ENCODE results near the gene ZCCHC9. TPM values are rescaled to one million over a fixed set of nuclear protein-coding genes. Genes with fewer than 3 reads are reported as not detected.

The ZCCHC9 gene
- total RNA-seq, 2 experiments from 2014 or later = 19.2 to 27.4 TPM

DNA sequence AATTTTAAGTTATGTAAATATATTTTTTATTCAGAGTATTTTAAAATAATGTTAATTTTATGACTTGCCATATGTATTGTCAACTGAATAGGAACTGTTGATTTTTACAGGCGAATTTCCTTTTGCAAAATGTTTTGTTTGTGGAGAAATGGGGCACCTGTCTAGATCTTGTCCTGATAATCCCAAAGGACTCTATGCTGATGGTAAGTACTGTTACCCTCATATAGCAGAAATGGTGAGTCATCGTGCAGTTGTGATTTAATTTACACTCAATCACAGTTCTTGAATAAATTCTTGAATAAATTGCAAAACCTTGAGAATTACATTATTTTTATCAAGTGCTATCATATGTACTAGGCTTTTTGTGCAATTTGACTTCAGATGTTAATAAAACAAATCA lies 7.4 kb downstream of the ZCCHC9 start:
- Histone ChIP-seq H3K9me3 (ENCODE audit: low read length) (no peaks in the 10 kb centered on the region), H3K27ac (ENCODE audit: low read depth, low read length, poor library complexity, severe bottlenecking) (no peak overlapping the region), H4K20me1 (ENCODE audit: insufficient read depth, low read length) (no peaks in the 10 kb centered on the region), H3K79me2 (ENCODE audit: insufficient read depth, low read depth, low read length) (no peaks in the 10 kb centered on the region), H3K36me3 (ENCODE audit: insufficient read depth, low read length) (peaks cover 19% of the 10 kb centered on the region; the same call in 1 of the 2 replicates), H2AFZ (ENCODE audit: low read length) (no peak overlapping the region), H3K4me3 (ENCODE audit: low read depth, low read length, poor library complexity, severe bottlenecking) (no peak overlapping the region), H3K4me1 (ENCODE audit: insufficient read depth, low read length, poor library complexity, severe bottlenecking) (no peaks in the 10 kb centered on the region), H3K4me2 (ENCODE audit: low read length) (no peak overlapping the region), H3K9me2 (ENCODE audit: insufficient read depth, low read length) (no peaks in the 10 kb centered on the region)
- ChIA-PET POLR2A (no interaction called here), CTCF (ENCODE audit: unreplicated experiment) (no interaction called here)
- no peak for DNase-seq (ENCODE audit: low spot score)
- TF ChIP-seq EZH2phosphoT487 (IDR thresholded peaks at IDR 0.05; ENCODE audit: borderline replicate concordance, low read depth, low read length) = no peak
- TF ChIP-seq, protein P1, sequence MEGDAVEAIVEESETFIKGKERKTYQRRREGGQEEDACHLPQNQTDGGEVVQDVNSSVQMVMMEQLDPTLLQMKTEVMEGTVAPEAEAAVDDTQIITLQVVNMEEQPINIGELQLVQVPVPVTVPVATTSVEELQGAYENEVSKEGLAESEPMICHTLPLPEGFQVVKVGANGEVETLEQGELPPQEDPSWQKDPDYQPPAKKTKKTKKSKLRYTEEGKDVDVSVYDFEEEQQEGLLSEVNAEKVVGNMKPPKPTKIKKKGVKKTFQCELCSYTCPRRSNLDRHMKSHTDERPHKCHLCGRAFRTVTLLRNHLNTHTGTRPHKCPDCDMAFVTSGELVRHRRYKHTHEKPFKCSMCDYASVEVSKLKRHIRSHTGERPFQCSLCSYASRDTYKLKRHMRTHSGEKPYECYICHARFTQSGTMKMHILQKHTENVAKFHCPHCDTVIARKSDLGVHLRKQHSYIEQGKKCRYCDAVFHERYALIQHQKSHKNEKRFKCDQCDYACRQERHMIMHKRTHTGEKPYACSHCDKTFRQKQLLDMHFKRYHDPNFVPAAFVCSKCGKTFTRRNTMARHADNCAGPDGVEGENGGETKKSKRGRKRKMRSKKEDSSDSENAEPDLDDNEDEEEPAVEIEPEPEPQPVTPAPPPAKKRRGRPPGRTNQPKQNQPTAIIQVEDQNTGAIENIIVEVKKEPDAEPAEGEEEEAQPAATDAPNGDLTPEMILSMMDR (conservative IDR thresholded peaks at IDR 0.05; ENCODE audit: low read length) = no peak
- intact Hi-C loops (cut with micrococcal nuclease; ENCODE audit: unreplicated experiment) = no loop called here
- no TSS peak for BruUV-seq (replicated peaks)

DNA sequence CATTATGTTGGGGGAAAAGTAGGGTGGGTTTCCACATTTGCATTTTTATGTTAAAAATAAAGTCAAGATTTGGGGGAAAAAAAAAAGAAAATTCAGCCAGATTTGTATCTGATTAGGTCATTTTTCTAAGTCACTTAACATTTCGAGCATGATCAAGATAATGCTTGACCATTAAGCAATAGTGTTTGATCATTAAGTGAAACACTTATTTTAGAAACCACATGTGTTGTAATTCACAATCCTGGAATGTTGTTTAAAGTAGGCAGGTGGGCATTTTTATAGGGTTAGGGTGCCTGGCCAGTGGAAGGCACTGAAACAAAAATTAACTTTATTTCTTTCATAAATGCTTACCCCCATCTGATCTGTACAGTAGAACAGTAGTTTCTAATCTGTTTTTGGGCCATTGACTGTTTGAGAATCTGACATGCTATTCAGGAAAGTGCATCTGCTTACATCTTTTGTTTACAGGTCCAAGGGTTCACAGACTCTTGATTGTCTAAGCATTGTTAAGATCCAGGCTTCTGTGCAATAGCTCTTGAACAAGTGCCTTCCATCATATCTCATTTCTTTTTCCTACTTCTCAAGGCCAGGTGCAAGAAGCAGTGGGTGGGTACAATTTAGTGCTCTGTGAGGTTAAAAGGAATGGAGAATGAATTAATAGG lies 9.1 kb downstream of the ZCCHC9 start:
- no peak overlapping the region for H2AFZ ChIP-seq (ENCODE audit: low read length)
- no peak overlapping the region for H3K4me3 ChIP-seq (ENCODE audit: low read depth, low read length, poor library complexity, severe bottlenecking)
- intact Hi-C loops (cut with micrococcal nuclease; ENCODE audit: unreplicated experiment) = no loop called here
- no peak overlapping the region for H3K4me2 ChIP-seq (ENCODE audit: low read length)
- no peaks in the 10 kb centered on the region for H4K20me1 ChIP-seq (ENCODE audit: insufficient read depth, low read length)
- H3K27ac ChIP-seq (ENCODE audit: low read depth, low read length, poor library complexity, severe bottlenecking) = no peak overlapping the region
- POLR2A ChIA-PET = interaction anchor here (1.0 kb wide), 1 partner anchor 8 kb away, joined by 4 read pairs; no protein-coding TSS in a partner anchor
- H3K9me3 ChIP-seq (ENCODE audit: low read length) = no peaks in the 10 kb centered on the region
- BruUV-seq (replicated peaks) = no TSS peak
- no peaks in the 10 kb centered on the region for H3K4me1 ChIP-seq (ENCODE audit: insufficient read depth, low read length, poor library complexity, severe bottlenecking)
- H3K36me3 ChIP-seq (ENCODE audit: insufficient read depth, low read length) = peaks cover 19% of the 10 kb centered on the region; the same call in 1 of the 2 replicates
- no peaks in the 10 kb centered on the region for H3K9me2 ChIP-seq (ENCODE audit: insufficient read depth, low read length)
- H3K79me2 ChIP-seq (ENCODE audit: insufficient read depth, low read depth, low read length) = no peaks in the 10 kb centered on the region
- CTCF ChIA-PET (ENCODE audit: unreplicated experiment) = no interaction called here
- DNase-seq (ENCODE audit: low spot score) = no peak
- TF ChIP-seq, protein P1 (conservative IDR thresholded peaks at IDR 0.05; ENCODE audit: low read length) = no peak
- TF ChIP-seq EZH2phosphoT487 (IDR thresholded peaks at IDR 0.05; ENCODE audit: borderline replicate concordance, low read depth, low read length) = no peak

DNA sequence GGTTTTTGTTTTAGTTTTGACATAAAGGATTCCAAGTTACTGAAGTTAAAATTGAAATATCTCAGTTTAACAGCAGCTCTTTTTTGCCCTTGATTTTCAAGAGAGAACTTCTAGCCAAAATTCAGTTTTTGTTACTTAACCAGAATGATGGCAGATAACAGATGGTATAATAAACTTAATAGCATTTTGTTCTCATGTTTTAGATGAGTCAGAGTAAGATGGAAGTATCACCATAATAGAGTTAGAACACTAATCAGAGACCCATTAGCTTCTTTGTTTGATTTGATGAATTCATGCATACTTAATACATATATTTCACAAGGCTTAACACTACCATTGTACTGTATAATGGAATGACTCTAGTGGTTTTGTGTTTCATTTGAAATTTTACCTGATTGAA lies 11.9 kb downstream of the ZCCHC9 start:
- H3K4me1 ChIP-seq (ENCODE audit: insufficient read depth, low read length, poor library complexity, severe bottlenecking) = no peaks in the 10 kb centered on the region
- H4K20me1 ChIP-seq (ENCODE audit: insufficient read depth, low read length) = no peaks in the 10 kb centered on the region
- H3K9me3 ChIP-seq (ENCODE audit: low read length) = no peaks in the 10 kb centered on the region
- no peak overlapping the region for H2AFZ ChIP-seq (ENCODE audit: low read length)
- ChIA-PET CTCF (ENCODE audit: unreplicated experiment) (no interaction called here), POLR2A (interaction anchor here (0.7 to 3.4 kb wide), 3 partner anchors 8 to 1110 kb away, joined by 3 to 14 read pairs (median 3); partner anchors contain the start of gene ZCCHC9)
- intact Hi-C loops (cut with micrococcal nuclease; ENCODE audit: unreplicated experiment) = no loop called here
- no peak for DNase-seq (ENCODE audit: low spot score)
- peaks cover 19% of the 10 kb centered on the region; the same call in 1 of the 2 replicates for H3K36me3 ChIP-seq (ENCODE audit: insufficient read depth, low read length)
- no peak overlapping the region for H3K27ac ChIP-seq (ENCODE audit: low read depth, low read length, poor library complexity, severe bottlenecking)
- no peaks in the 10 kb centered on the region for H3K9me2 ChIP-seq (ENCODE audit: insufficient read depth, low read length)
- BruUV-seq (replicated peaks) = no TSS peak
- H3K4me3 ChIP-seq (ENCODE audit: low read depth, low read length, poor library complexity, severe bottlenecking) = no peak overlapping the region
- H3K4me2 ChIP-seq (ENCODE audit: low read length) = no peak overlapping the region
- no peaks in the 10 kb centered on the region for H3K79me2 ChIP-seq (ENCODE audit: insufficient read depth, low read depth, low read length)
- TF ChIP-seq, protein P1 (conservative IDR thresholded peaks at IDR 0.05; ENCODE audit: low read length) = no peak
- no peak for TF ChIP-seq EZH2phosphoT487 (IDR thresholded peaks at IDR 0.05; ENCODE audit: borderline replicate concordance, low read depth, low read length)
